ENCODE data around the gene CDK7. TPM values are rescaled to one million over a fixed set of nuclear protein-coding genes. Genes with fewer than 3 reads are reported as not detected.

The CDK7 gene
- total and polyA plus RNA-seq, 12 donors, result 10.5 to 17.9 (median 13.7) TPM

DNA sequence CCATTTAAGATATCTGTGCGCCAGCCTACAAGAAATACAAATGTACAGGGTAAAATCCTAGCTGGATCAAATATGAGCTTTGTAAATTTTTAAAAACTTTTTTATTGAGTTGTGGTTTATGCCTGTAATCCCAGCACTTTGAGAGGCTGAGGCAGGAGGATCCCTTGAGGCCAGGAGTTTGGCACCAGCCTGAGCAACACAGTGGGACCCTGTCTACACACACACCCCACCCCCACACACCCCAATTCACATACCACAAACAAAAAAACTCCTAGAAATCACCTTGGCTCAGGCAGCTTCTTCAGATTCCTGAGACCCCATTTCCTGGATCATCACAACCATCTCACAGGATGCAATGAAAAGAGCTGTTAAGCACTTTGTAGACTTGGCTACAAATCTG lies 46.4 kb downstream of the CDK7 start:
- 98 to 100% methylated on average over 1 of the region's 1 CpG for WGBS, 2 donors
- intact Hi-C loops (cut with DNase I), result no loop called here
- Histone ChIP-seq H3K4me1 (peaks cover 0 to 4% (median 0%) of the 10 kb centered on the region in 9 donors), H3K4me3 (no peak overlapping the region), H3K9me3 (no peaks in the 10 kb centered on the region), H3K27me3 (no peaks in the 10 kb centered on the region), H3K27ac (no peak overlapping the region), H3K36me3 (peaks cover 0 to 95% (median 19%) of the 10 kb centered on the region in 9 donors)
- ATAC-seq, result no peak
- TF ChIP-seq, protein P1, sequence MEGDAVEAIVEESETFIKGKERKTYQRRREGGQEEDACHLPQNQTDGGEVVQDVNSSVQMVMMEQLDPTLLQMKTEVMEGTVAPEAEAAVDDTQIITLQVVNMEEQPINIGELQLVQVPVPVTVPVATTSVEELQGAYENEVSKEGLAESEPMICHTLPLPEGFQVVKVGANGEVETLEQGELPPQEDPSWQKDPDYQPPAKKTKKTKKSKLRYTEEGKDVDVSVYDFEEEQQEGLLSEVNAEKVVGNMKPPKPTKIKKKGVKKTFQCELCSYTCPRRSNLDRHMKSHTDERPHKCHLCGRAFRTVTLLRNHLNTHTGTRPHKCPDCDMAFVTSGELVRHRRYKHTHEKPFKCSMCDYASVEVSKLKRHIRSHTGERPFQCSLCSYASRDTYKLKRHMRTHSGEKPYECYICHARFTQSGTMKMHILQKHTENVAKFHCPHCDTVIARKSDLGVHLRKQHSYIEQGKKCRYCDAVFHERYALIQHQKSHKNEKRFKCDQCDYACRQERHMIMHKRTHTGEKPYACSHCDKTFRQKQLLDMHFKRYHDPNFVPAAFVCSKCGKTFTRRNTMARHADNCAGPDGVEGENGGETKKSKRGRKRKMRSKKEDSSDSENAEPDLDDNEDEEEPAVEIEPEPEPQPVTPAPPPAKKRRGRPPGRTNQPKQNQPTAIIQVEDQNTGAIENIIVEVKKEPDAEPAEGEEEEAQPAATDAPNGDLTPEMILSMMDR (IDR thresholded peaks at IDR 0.05), result no peak
- no peak for DNase-seq

DNA sequence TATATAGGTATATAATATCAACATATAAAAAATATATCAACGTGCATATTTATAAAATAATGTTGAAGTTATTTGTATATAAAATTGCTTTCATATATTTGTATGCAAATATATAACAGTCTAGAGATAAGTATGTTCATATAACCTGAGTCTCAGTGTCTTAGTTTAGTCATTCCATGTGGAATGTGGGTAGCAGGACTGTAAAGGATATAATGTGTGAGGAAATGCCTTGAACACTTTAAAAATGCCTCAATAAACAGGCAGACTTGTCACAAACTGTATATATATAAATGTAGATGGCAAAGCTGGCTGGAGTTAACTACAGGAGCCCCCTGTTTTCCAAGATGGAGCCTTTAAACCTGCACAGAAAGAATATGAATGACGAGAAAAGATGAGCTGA lies 49.5 kb downstream of the CDK7 start:
- H3K36me3 ChIP-seq, result peaks cover 0 to 74% (median 17%) of the 10 kb centered on the region in 9 donors
- WGBS, 2 donors, result 94 to 97% methylated on average over 2 of the region's 2 CpGs

DNA sequence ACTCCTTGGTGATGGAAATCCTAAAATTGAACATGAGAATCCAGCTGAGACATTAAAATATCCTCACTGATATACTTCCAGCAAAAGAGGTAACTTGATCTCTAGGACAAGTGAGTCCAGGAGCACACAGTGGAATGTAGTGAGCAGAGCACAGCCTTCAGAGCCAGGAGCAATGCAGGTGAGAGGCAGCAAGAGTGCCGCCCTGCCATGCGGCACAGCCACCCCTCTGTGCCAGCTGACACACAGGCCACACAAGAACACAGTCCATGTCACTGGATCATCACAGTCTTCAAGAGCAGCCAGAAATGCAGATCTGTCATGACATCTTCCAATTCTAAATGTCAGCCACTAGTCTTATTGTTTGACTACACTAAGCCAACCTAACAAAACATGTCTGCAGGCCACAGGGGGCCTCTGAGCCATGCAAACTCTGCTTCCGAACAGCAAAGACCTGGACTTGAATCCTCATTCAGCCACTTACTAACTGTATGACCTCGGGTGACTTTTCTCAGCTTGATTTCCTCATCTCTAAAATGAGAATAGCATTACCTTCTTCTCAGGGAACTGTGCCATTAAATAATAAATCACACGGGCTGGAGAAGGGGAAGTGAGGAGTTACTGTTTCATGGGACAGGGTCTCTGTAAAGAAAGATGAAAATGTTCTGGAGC lies 50.9 kb downstream of the CDK7 start:
- no peaks in the 10 kb centered on the region for H3K9me3 ChIP-seq
- intact Hi-C loops (cut with DNase I), result no loop called here
- H3K36me3 ChIP-seq, result peaks cover 0 to 61% (median 9%) of the 10 kb centered on the region in 9 donors
- DNase-seq (no peak), ATAC-seq (no peak)
- H3K27ac ChIP-seq, result no peak overlapping the region
- no peak overlapping the region for H3K4me3 ChIP-seq
- WGBS, 2 donors, result 80 to 82% methylated on average over 5 of the region's 5 CpGs
- no peaks in the 10 kb centered on the region for H3K4me1 ChIP-seq
- no peaks in the 10 kb centered on the region for H3K27me3 ChIP-seq
- TF ChIP-seq, protein P1 (IDR thresholded peaks at IDR 0.05), result no peak

More for the DNA sequence above, 49.5 kb downstream of the CDK7 start:
- intact Hi-C loops (cut with DNase I), result no loop called here
- no peaks in the 10 kb centered on the region for H3K9me3 ChIP-seq
- H3K27ac ChIP-seq, result no peak overlapping the region
- no peak overlapping the region for H3K4me3 ChIP-seq
- DNase-seq (no peak), ATAC-seq (no peak)
- H3K4me1 ChIP-seq, result peaks cover 0 to 4% (median 0%) of the 10 kb centered on the region in 9 donors
- no peaks in the 10 kb centered on the region for H3K27me3 ChIP-seq
- TF ChIP-seq, protein P1 (IDR thresholded peaks at IDR 0.05), result no peak

DNA sequence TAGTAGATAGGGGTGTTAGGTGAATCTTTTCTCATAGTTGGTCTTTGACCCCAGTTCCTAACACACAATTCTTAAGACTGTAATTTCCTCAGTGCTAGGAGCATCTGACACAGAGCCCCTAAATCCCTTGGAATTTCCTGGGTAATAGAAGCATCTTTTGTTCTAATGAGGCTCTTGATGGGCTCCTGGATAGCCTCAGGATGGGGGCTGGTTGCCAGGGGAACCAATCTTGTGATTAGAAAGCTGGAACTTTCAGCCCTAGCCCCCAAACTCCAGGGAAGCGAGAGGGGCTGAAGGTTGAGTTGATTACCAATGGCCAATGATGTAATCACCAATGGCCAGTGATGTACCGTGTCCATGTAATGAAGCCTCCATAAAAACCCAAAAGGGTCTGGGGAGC lies 53.4 kb downstream of the CDK7 start:
- DNase-seq, result no peak
- Histone ChIP-seq H3K4me1 (no peaks in the 10 kb centered on the region), H3K4me3 (no peak overlapping the region), H3K36me3 (peaks cover 0 to 50% (median 9%) of the 10 kb centered on the region in 9 donors), H3K27me3 (no peaks in the 10 kb centered on the region), H3K27ac (no peak overlapping the region), H3K9me3 (no peaks in the 10 kb centered on the region)
- WGBS, 2 donors, result 64 to 70% methylated on average over 2 of the region's 2 CpGs
- TF ChIP-seq, protein P1 (IDR thresholded peaks at IDR 0.05), result no peak
- ATAC-seq, result no peak
- intact Hi-C loops (cut with DNase I), result no loop called here

Measured in heart right ventricle (tissue), 16 donors.